ENCODE results near the gene TDP1.

- TF ChIP-seq CTCF (conservative IDR thresholded peaks at IDR 0.05; ENCODE audit: low read depth, low read length) (no peak), EZH2phosphoT487 (IDR thresholded peaks at IDR 0.05; ENCODE audit: borderline replicate concordance, low read length) (no peak), EZH2 (IDR thresholded peaks at IDR 0.05; ENCODE audit: low read length, unreplicated experiment) (no peak)
Observed at GRCh38 chr14:90060965-90061684, 105.4 kb downstream of the TDP1 start.

Measured in PC-3 (cell line).